ENCODE data around the gene PKD1L1. TPM values are rescaled to one million over a fixed set of nuclear protein-coding genes. Genes with fewer than 3 reads are reported as not detected.

PKD1L1 gene
- total RNA-seq, 1 donor from 2014 or later, result 0.40 TPM

GRCh38 chr7:47889723-47890122 is 58.5 kb downstream of the PKD1L1 start:
- H3K36me3 Mint-ChIP-seq (ENCODE audit: low read depth), result no peaks in the 10 kb centered on the region
- CTCF ChIA-PET, result no interaction called here
- no peaks in the 10 kb centered on the region for H3K4me1 Mint-ChIP-seq
- H3K27me3 Mint-ChIP-seq, result no peaks in the 10 kb centered on the region
- H3K9me3 Mint-ChIP-seq, result no peaks in the 10 kb centered on the region
- ATAC-seq (ENCODE audit: low read depth) (no peak), DNase-seq (no peak)
- POLR2A ChIA-PET, result no interaction called here
- intact Hi-C loops (cut with micrococcal nuclease), result no loop called here
- no peak overlapping the region for H3K27ac Mint-ChIP-seq
- no peak overlapping the region for H3K4me3 Mint-ChIP-seq
- TF ChIP-seq CTCF (IDR thresholded peaks at IDR 0.05), result no peak

DNA sequence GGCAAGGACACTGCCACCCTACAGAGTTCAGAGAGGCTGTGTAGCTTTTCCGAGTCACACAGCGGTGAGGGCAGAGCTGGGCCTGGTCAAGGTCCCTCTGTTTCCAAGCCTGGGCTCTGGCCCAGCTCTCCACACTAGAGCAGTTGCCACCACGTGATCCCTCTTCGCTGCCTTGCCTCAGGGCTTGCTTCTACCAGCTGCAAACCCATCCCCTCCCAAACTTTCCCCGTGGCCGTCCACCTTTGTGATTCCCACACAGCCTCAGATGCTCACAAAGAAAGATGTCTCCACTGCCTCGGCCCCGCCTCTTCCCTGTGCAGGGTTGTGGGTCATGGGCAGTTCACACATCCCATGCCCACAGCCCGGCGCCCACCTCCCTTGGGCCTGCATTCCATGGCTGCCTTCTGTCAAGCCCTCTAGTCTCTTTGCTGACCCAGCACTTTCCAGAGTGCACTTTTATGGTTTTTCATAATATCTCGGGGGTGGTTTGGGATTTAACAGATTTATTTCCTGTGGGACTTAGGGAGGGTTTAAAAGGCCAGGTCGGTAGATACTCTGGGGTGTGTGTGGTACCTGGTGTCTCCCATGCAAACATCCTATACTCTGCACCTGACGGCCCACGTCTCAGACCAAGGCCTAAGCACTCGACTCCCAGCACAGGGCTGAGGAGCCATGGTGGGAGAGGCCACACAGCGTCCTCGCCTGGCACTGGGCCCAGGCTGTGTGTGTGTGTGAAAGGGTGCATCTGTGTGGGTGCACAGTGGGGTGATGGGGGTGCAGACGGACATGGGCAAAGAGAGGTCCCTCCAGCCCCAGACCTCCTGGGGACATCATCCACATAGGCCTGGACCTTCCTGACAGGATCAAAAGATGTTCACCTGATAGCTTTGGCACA is 59.6 kb downstream of the PKD1L1 start:
- Mint-ChIP-seq H3K36me3 (ENCODE audit: low read depth) (no peaks in the 10 kb centered on the region), H3K9me3 (no peaks in the 10 kb centered on the region), H3K27me3 (no peaks in the 10 kb centered on the region), H3K27ac (no peak overlapping the region), H3K4me1 (no peaks in the 10 kb centered on the region), H3K4me3 (no peak overlapping the region)
- CTCF ChIA-PET, result no interaction called here
- intact Hi-C loops (cut with micrococcal nuclease), result no loop called here
- TF ChIP-seq CTCF (IDR thresholded peaks at IDR 0.05), result no peak
- POLR2A ChIA-PET, result no interaction called here
- no peak for ATAC-seq (ENCODE audit: low read depth)
- DNase-seq, result no peak

DNA sequence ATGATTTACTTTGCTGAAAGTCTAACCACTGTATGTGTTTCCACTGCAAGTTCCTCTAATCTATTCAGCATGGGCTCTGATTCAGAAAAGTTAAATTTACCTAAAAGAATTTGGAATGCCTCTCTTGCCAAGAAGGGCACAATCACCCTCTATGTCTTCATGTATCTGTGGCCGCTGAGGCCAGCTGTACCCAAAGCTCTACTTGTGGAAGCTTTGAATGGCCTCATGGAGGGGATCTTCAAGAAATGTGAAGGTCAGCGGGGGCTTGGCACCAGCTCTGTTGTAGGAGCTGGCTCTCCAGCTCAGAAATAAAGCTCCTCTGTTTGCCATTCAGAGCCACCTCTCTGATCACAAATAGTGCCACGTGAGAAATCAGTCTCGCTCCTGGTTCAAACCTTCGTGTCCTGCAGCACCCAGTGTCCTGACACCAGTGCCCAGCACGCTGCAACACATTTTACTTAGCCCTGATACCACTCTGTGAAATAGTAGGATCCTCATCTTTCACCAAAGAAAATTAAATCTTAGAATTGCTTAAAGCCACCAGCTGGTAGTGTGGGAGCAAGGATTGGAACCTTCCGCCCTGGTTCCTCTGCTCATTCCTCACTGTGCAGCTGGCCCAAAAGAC is 61.1 kb downstream of the PKD1L1 start:
- Mint-ChIP-seq H3K4me3 (no peak overlapping the region), H3K27me3 (no peaks in the 10 kb centered on the region), H3K27ac (no peak overlapping the region), H3K9me3 (no peaks in the 10 kb centered on the region), H3K4me1 (no peaks in the 10 kb centered on the region), H3K36me3 (ENCODE audit: low read depth) (no peaks in the 10 kb centered on the region)
- TF ChIP-seq CTCF (IDR thresholded peaks at IDR 0.05), result no peak
- intact Hi-C loops (cut with micrococcal nuclease), result no loop called here
- ATAC-seq (ENCODE audit: low read depth) (no peak), DNase-seq (no peak)
- CTCF ChIA-PET, result no interaction called here
- POLR2A ChIA-PET, result no interaction called here

DNA sequence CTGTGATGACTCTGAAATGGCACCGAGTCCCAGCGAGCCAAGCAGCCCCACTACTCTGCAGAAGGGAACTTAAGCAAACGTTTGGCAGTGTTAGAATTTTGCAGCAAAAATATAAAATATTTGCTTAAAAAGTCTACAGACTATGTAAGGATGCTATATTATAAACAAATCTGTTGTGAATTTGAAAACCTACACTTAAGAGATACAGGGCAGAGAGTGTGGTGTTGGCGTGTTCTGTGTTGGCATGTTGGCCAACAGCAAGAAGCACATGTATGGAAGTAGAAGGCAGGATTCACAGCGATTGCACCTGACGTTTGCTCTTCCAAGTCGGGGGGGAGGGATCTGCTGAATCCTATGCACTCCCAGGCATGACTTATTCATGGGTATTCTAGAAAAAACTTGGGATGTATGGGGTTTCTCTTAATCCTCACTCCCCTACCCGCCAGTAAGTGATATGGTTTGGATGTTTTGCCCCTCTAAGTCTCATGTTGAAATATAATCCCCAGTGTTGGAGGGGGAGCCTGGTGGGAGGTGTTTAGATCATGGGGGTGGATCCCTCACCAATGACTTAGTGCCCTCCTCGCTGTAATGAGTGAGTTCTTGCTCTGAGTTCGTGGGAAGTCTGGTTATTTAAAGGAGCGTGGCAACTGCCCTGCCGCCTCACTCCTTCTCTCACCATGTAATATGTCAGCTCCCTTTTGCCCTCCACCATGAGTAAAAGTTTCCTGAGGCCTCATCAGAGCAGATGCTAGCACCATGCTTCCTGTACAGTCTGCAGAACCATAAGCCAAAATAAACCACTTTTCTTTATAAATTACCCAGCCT is 62.1 kb downstream of the PKD1L1 start:
- Mint-ChIP-seq H3K27ac (no peak overlapping the region), H3K9me3 (no peaks in the 10 kb centered on the region), H3K36me3 (ENCODE audit: low read depth) (no peaks in the 10 kb centered on the region), H3K27me3 (no peaks in the 10 kb centered on the region), H3K4me3 (no peak overlapping the region), H3K4me1 (no peaks in the 10 kb centered on the region)
- DNase-seq (no peak), ATAC-seq (ENCODE audit: low read depth) (no peak)
- ChIA-PET CTCF (no interaction called here), POLR2A (no interaction called here)
- intact Hi-C loops (cut with micrococcal nuclease), result no loop called here
- no peak for TF ChIP-seq CTCF (IDR thresholded peaks at IDR 0.05)

Measured in activated B cell treated with CpG ODN at 0.5 μM for 24 hours (primary cell).